HT-29 (cell line): ENCODE measurements around the gene ADD1. TPM values are rescaled to one million over a fixed set of nuclear protein-coding genes. Genes with fewer than 3 reads are reported as not detected.
"Not testable (repeated sequence)": the region's sequence is repeated elsewhere in the genome, so short reads cannot be mapped to it uniquely, and the experiment has no call there.

Experiments used
- DNase-seq: peaks from one replicate; pipeline ENCODE4 v3.0.0-alpha.2; 2015; ENCODE audit warnings: low spot score
- total RNA-seq: library from RNA; depleted of rRNA; stranded (reverse); fragments of >200 nt; shearing (Covaris generic); gene quantifications from 2 replicates; pipeline ENCODE4 v1.2.3, GENCODE V29; 2014

ADD1 gene
- total RNA-seq, 1 experiment from 2014 or later, result 167 TPM

DNA sequence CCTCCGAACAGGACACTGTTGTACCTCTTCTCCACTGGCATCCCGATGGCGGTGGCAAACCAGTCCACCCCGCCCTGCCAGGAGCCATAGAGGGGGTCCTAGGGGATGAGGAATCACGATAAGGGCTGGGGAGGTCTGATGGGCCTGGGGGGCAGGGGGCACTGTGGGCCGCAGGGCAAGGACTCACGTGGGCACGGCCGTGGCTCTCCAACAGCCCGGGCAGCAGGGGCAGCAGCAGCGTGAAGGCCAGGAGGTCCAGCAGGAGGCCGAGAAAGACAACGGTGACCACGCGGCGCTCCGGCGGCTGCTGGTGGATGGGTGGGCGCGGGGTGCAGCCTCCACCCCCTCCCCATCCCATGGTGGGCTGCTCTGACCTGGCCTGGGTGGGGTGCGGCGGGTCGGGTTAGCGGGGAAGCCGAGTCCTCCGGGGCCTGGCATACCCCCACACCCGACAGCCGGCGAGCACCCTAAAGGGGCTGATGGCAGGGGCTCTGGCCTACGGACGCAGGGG, 90.0 kb downstream of the ADD1 start:
- no peak for DNase-seq

DNA sequence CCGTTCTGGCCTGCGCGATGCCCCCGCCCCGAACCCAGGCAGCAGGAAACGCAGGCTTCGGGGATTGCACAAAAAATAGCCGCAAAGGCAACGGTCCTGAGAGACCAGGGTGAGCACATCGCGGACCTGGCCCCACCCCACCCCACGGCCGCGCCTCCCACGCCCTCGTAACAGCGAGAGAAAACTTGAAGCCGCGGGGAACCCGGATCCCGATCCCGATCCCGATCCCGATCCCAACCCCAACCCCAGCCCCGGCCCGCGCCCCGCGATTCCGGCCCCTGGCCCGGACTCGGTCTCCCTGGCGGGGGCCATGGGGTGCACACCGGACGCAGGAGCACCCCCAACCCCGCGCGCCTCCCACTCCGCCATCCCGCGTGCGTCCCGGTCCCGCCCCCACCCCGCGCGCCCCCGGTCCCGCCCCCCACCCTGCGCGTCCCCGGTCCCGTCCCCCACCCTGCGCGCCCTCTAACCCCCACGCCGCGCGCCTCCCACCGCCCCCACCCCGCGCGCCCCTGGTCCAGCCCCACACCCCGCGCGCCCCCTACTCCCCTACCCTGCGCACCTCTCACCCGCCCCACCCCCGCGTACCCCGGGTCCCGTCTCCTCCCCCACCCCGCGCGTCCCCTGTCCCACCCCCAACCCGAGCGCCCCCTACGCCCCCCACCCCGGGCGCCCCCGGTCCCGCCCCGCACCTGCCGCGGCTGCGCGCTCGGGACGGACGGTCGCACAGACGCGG, 90.6 kb downstream of the ADD1 start:
- peak; percentile 23 for DNase-seq

DNA sequence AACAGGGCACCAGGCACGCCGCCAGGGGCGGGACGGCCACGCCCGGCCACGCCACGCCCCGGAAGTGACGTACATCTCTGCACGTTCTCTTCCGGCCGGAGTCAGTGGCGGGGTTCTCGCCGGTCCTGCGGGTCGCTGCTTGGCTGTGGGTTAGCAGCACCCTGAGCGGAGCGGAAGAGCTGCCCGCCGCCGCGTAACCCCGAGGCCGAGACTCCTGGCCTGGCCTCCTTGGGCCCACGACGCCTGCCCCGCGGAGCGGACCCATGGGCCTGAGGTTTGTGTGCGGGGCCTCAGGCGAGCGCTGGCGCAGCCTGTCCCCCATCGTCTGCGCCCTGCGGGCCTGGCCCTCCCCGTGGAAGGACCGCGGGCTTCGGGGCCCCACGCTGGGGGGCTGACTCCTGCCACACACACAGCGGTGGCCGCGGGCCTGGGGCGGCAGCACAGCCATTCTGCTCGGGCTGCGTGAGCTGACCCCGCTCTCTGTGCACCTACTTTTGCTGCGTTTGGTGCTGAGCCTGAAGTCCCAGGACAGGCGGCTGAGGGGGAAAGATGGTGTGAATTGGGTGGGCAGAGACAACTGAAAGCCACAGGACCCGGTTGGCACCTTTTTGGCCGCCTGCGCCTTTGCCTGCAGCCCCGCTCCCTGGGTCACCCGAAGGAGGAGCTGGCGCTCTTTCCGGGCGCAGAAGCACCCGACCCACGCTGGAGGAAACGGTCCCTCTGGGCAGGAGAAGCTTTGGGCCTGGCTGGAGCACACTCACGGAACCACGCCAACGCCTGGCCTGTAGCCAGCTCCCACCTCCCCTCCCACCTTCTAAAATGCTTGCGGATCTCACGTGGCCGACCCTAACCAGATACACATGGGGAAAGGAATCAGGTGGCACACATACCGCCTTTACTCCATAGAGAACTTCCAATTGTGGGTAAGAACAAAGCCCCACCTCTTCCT, 91.4 kb downstream of the ADD1 start:
- DNase-seq, result peak; percentile 91

DNA sequence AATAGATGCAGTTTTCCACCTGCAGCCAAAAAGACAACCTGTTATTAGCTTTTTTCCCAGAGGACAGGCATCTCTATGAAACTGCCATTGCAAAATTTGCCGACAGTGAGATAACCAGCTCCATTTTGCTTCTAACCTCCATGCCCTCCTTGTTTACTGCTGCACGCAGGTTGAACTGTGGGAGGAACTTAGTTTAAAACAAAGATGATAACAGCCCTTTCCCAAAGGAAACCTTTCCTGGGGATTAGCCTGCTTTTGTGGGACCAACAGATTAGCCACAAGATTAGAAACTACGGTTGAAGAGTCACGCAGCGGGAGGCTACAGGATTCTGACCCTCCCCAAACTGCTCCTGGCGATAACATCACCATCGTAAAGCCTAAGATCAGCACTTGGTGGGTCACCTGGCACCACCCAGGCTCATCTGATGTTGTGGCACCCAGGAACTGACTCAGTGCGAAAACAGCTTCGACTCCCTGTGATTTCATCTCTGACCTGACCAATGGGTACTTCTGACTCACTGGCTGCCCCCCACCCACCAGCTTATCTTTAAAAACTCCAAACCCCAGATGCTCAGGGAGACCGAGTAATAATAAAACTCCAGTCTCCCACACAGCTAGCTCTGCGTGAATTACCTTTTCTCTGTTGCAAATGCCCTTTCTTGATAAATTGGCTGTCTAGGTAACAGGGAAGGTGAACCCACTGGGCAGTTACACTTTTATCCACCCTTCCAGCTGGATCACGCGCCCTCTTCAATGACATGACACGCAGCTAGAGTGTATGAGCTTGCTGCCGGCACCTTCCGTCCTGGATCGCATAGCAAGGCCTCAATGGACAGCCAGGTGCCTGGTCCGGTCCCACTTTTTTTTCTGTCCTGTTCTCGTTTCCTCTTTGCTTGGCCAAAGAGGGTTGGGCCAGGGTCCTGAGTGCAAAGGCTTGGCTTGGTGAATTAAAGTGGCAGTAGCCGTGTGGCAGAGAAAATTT, 92.4 kb downstream of the ADD1 start:
- peak; percentile 83 for DNase-seq

DNA sequence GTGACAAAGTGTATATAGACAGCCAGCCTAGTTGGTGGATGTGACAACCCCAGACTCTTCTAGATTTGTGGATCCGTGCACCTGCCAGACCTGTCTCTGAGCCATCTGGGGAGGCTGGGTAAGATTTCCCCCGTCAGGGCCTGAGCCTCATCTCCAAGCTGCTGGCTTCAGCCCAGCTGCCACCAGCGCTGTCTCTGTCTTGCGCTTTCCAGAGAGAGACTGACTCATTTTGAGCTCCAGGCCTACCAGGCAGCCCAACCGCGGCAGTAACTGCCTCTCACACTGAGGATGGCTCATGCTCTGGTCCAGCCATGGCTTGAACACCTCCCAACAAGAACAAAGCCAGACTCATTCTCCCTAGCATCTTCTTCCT, 93.1 kb downstream of the ADD1 start:
- DNase-seq, result no peak

DNA sequence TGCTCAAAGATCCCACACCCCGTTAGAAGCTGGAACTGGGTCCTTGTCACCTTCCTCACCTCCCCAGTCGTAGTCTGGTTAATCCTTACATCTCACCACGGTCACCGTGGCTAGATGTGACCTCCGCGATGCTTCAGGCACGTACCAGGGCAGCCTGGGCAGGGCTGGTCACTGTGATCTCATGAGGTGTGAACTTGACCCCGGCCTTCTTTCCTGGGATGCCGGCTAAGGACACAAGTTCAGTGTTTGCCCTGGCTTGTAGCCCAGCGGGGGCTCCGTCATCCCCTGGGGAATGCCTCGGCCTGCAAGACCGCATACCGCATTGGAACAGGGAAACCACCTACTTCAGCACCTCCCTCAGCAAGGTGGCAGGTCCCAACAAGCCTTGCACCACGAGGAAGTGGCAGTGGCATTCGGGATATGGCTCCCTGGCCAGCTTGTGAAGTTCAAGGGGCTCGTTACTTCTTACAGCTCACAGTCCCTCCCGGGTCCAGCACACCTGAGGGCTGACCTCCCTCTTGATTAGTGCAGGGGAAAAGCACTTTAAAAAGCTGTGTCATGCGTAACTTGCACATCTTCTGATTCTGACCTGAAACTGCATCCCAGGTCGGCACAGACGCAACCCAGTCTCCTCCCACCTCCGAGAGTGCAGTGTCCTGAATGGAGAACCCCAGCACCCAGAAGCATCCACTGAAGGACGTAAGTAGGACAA, 93.7 kb downstream of the ADD1 start:
- peak; percentile 82 for DNase-seq

DNA sequence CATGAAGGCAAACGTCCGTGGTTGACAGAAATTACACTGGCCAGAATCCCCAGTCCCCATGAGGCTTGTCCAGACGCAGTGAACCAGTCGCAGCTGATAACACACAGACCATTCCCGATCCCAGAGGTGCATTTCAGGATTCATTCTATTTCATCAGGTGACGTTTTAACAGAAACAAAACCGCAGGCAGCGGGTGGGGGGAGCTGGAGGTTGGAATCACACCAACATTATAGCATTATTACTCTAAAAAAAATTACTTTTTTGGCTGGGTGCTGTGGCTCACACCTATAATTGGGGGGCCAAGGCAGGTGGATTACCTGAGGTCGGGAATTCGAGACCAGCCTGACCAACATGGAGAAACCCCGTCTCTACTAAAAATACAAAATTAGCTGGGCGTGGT, 94.3 kb downstream of the ADD1 start:
- DNase-seq, result no peak

DNA sequence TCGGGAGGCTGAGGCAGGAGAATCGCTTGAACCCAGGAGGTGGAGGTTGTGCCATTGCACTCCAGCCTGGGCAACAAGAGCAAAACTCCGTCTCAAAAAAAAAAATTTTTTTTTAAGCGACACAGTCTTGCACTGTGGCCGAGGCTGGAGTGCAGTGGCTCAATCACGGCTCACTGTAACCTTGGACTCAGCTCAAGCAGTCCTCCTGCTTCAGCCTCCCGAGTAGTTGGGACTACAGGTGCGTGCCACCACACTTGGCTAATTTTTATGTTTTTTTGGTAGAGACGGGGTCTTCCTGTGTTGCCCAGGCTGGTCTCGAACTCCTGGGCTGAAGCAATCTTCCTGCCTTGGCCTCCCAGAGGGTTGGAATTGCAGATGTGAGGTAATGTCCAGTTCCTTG, 94.8 kb downstream of the ADD1 start:
- not testable (repeated sequence) for DNase-seq

DNA sequence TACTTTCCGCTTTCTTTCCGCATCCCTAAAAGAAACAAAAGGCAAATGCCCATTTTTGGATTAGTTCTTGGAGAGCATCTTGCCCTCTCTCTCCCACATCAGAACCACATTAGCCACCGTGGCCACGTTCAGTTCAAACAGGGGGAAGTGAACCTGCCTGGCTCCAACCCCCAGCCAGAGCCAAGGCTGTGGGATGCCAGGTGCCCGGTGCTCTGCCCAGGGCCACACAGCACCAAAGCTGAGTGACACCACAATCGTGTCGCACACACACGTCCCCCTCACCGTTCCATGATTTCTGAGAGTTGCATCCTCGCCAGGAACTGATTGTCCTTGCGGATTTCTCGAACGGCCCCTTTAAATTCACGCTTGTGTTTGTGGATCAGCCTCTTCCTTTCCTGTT, 95.3 kb downstream of the ADD1 start:
- no peak for DNase-seq

DNA sequence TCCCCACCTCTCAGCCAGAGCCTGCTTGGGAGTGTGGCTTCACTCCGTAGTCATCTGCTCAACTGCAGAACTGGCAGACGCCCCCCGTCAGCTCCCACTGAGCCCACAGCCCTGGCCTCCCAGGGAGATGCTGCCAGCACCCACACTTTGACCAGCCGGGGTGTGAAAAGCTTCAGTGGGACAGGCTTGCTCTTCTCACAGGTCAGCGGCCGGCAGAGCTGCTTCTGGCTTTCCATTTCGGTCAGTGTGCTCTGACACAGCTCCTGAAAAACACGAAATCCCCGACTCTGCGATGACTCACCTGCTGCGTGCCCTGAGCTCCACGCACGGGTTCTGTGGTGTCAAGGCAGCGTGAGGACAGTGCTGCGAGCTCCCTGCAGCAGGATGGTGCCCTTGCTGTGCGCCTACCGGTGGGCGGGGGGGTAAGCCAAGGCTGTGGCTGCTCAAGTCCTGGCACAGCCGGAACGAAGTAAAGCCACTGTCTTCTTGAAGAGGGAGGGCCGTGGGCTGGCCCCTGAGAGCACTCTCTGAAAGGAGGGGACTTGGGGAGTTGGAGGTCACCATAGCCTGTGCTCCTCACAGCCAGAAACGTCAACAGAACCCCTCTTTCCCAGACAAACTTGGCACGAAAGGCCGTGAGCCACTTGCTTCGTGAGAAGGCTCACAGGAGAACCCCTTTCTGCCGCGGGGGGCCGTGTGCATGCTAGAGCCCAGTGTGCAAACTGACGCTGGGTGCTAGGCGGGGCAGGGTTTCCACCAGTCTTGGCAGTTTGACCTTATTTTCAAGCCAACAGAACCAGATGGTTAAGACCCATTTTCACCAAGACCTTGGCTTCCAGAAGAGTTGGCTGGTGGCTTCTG, 96.0 kb downstream of the ADD1 start:
- DNase-seq, result no peak

DNA sequence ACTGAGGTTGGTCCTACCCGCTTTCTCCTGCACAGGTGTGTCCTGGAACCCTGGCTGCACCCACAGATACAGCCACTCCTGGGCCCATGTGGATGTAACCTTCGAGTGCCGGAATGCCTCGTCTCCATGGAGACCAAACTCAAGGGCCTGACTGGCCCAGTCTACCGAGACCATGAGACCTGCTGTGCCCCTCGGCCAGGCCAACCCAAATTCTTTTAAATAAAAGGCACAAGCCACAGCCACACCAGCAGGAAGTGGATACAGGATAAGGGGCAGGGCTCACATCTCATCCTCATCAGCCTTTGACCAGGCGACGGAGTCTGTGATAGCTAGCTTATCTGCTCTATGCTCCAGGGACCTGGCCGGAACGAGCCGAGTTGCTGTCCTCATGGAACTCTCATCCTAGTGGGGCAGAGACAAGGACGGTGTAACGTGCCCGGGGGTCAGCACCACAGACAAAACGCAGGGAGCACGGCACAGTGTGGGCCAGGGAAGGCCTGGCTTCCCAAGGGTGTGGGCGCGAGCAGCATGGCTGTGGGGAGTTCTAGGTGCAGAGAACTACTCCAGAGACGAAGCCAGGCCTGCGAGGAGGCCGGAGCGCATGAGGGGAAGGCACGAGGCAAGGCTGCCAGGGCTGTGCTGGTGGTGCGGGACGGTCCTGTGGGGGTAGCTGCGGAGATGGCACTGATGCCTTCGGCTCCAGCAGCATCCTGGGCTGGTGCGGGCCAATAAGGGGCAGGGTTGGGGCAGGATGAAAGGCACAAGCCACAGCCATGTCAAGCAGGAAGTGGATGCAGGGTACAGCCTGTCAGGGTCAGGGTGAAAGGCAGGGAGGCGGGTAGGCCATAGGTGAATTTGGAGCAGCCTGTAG, 96.9 kb downstream of the ADD1 start:
- DNase-seq, result no peak

DNA sequence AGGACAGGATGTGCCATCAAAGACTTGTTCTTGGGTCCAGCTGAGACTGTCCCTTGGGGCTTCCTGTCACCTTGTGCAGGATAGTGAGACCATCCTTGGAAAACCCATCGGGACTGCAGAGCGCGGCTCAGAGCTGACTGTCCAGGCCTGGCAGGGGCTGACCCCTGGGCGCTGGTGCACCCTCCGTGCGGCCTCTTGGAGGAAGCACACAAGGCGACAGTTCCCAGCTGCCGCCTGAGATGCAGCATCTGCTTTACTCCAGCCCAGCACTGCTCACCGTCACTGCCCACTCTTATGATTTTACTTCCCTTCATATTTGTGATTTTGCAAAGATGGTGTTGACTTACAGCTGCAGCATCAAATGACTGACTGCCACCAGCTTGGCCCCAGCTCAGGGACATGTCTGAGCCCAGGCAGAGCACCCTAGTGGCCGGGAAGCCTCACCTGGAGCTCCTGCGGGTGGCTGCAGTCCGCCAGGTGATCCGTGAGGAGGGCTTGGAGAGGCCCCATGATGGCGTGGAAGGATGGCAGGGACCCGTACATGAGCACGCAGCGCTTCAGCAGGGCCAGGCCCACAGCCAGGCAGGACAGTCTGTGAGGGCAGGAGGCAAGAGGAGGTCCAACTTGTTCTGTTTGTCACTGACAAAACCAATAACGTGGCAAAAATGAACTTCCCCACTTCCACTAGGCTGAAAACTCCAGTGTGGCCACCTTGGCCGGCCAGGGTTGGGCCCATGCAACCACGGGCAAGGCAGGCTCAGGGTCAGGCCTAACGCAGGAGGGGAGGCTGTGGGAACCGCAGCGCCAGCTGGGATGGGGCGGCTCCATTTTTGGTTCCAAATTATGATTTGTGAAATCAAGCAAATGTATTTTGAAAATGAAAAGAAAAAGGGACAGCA, 97.7 kb downstream of the ADD1 start:
- DNase-seq, result no peak

DNA sequence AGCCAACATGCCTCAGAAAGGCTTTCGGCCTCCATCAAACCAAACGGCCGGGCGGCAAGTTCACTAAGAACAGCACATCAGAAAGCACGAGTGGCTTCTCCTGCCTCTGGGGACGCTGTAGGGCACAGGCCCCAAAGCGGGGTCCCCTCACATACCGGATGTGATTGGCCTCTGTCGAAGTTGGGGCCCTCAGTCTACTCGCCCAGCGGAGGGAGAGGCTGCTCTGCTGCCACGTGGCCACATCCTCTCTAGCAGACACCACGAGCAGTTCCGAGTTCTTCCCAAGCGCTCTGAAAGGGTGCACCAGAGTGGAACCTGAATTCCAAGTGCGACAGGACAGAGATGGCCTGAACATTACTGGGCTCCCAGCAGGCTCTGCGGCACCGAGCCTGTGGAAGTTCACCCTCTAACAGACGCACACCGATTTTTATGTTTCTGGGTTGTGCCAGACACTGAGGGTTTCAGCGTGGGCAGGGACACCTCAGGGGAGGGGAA, 98.4 kb downstream of the ADD1 start:
- no peak for DNase-seq

DNA sequence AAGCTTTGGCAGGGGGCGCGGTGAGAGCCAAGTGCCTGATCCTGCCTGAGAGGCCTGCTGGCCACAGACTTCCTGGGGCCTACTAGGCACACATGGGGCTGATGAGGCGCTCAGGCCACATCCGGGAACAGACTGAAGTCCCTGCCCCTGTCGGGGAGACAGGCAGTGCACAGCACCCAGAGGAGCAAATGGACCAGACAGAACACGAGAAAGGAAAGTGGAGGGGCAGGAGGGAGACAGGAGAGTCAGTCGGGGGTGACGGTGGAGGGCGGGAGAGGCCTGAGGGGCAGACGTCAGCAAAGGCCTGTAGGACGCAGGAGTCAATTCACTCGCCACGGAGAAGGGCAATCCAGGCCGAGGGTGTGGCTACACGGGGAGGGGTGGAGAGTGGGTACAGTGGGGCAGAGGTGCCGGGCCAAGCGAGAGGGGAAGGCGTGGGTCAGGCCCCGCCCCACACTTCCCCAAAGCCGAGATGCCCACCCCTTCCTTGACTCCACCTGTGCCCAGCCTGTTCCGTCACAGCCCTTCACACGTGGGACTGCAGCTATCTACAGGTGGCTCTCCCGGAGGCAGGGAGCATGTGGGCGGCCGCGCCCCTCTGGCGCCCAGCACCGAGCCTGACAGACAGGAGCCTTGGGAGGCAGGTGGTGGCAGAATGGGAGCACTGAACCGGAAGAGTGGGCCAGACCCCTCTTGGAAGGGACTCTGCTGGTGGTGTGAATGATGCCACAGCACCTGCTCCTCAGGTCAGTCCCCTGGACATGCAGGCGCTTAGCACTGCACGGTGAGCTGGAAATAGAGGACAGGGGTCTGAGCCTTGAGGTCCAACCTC, 99.1 kb downstream of the ADD1 start:
- DNase-seq, result peak; percentile 22

DNA sequence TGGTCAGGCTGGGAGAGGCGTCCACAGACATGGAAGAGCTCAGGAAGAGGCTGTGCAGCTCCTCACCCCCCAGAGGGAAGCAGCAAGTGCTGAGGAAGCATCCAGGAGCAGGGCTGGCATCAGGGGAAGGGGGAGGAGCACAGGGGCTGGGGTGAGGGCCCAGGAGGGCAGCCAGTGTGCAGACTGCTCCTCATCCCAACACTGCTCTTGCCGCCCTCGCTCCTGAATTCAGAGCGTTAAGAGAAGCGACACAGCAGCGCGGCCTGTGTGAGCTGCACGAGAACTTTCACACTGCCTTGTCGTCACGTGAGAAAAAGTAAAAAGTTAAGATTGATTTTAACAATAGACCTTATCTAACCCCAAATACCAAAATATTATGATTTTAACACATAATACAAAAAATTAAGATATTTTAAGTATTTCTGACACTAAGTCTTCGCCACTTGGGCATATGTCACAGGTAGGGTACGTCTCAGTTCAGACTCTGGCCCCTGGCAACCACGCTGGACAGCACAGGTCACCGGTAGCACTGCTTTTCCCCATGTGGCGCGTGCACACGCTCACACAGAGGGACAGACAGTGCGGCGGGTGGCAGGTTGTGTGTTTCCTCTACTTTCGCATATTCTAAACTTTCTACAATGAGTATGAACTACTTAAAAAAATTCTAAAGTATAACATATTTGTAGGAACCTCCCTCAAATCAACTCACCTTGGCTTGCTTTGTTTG, 99.9 kb downstream of the ADD1 start:
- no peak for DNase-seq

DNA sequence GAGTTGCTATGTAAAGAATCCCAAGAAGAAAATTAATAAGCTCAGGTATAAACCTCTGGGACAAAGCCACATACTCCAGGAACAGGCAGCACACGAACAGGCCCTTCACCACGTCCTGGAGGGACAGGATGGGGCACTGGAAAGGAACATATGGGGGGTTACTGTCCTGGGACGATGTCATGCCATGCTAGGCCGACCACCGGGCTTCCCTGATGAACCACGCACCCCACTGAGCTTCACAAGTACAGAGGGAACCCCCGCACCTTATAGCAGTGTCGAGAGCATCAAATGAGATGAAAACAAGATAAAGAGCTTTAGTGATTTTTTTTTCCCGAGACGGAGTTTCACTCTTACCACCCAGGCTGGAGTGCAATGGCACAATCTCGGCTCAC, 100.4 kb downstream of the ADD1 start:
- DNase-seq, result no peak
